HG02852 (cell line): ENCODE measurements around the gene ROR2.

Source experiments
- ATAC-seq: cut with Tn5 transposase; IDR thresholded peaks from one replicate; pipeline ENCODE4 v1.9.1; 2021; ENCODE audit warnings: mild to moderate bottlenecking, moderate library complexity; ENCODE audit not compliant: unreplicated experiment

ROR2 gene

GRCh38 chr9:91843623-91844148 is 106.3 kb downstream of the ROR2 start:
- ATAC-seq: no peak

- no peak for ATAC-seq
Observed at GRCh38 chr9:91843093-91843492, 106.9 kb downstream of the ROR2 start.

GRCh38 chr9:91842358-91843049 is 107.5 kb downstream of the ROR2 start:
- no peak for ATAC-seq

- ATAC-seq: no peak
Observed at GRCh38 chr9:91841591-91841990, 108.4 kb downstream of the ROR2 start.

GRCh38 chr9:91840882-91841281 is 109.1 kb downstream of the ROR2 start:
- no peak for ATAC-seq

- no peak for ATAC-seq
Observed at GRCh38 chr9:91840469-91840868, 109.6 kb downstream of the ROR2 start.

GRCh38 chr9:91839926-91840465 is 110.0 kb downstream of the ROR2 start:
- ATAC-seq: no peak

- no peak for ATAC-seq
Observed at GRCh38 chr9:91837981-91838731, 111.9 kb downstream of the ROR2 start.

- ATAC-seq: no peak
Observed at GRCh38 chr9:91836515-91836914, 113.5 kb downstream of the ROR2 start.

- ATAC-seq: no peak
Observed at GRCh38 chr9:91835632-91836031, 114.4 kb downstream of the ROR2 start.

GRCh38 chr9:91835216-91835615 is 114.8 kb downstream of the ROR2 start:
- ATAC-seq: no peak

- no peak for ATAC-seq
Observed at GRCh38 chr9:91834740-91835139, 115.3 kb downstream of the ROR2 start.

GRCh38 chr9:91833878-91834255 is 116.2 kb downstream of the ROR2 start:
- ATAC-seq: no peak

GRCh38 chr9:91833096-91833877 is 116.7 kb downstream of the ROR2 start:
- ATAC-seq: no peak

GRCh38 chr9:91832322-91832721 is 117.7 kb downstream of the ROR2 start:
- no peak for ATAC-seq

GRCh38 chr9:91825866-91826265 is 124.2 kb downstream of the ROR2 start:
- no peak for ATAC-seq

GRCh38 chr9:91825422-91825821 is 124.6 kb downstream of the ROR2 start:
- no peak for ATAC-seq

GRCh38 chr9:91824601-91825305 is 125.3 kb downstream of the ROR2 start:
- ATAC-seq: no peak

- ATAC-seq: no peak
Observed at GRCh38 chr9:91824151-91824550, 125.9 kb downstream of the ROR2 start.
